ENCODE results near the gene USP48.

The USP48 gene

DNA sequence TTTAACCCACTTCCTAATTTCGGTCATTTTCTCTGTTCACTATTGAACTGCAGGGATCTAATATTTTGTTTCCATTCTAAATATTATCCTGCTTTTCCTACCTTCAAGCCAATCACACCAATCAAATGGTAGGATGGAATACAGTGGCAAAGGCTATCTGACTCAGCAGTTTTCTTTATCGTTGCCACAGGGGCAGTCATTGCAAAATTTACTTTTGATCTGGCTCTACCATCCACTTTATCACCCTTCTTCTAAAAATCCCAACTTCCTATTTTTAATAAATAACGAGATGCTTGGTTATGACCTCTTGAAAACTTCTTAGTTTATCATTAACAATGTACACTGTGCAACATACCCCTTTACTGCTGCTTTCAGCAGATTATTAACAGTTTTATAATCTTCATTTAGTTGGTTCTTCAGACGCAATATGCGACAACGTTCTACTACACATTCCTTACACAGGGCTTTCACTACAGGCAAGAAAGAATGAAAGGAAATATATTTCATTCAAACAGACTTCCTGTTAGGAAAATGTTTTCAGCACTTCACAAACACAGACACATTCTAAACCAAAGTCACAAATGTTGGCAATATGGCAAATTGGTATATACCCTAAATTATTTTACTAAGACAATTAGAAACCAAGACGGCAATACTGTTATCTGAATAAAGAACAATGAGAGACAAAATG lies 61.5 kb downstream of the USP48 start:
- Histone ChIP-seq H2AFZ (ENCODE audit: low read depth, low read length, severe bottlenecking) (no peak overlapping the region), H3K9me3 (ENCODE audit: insufficient read depth, low read length) (no peaks in the 10 kb centered on the region), H3K4me3 (ENCODE audit: insufficient read depth, low read length, poor library complexity, severe bottlenecking) (no peak overlapping the region), H3K27me3 (ENCODE audit: low read length) (no peaks in the 10 kb centered on the region), H3K36me3 (ENCODE audit: low read length) (peaks cover 5% of the 10 kb centered on the region; the same call in 1 of the 2 replicates), H3F3A (ENCODE audit: insufficient read depth) (no peaks in the 10 kb centered on the region), H3K4me2 (ENCODE audit: low read depth, low read length, poor library complexity, severe bottlenecking) (no peak overlapping the region), H3K9ac (ENCODE audit: low read length) (no peak overlapping the region), H3K27ac (ENCODE audit: low read depth, low read length) (no peak overlapping the region), H3K79me2 (ENCODE audit: insufficient read depth, low read length) (no peaks in the 10 kb centered on the region), H4K20me1 (ENCODE audit: low read depth, low read length) (no peaks in the 10 kb centered on the region), H3K9me2 (replicated peaks; ENCODE audit: insufficient read depth, low read length) (no peaks in the 10 kb centered on the region)
- TF ChIP-seq, protein P1, sequence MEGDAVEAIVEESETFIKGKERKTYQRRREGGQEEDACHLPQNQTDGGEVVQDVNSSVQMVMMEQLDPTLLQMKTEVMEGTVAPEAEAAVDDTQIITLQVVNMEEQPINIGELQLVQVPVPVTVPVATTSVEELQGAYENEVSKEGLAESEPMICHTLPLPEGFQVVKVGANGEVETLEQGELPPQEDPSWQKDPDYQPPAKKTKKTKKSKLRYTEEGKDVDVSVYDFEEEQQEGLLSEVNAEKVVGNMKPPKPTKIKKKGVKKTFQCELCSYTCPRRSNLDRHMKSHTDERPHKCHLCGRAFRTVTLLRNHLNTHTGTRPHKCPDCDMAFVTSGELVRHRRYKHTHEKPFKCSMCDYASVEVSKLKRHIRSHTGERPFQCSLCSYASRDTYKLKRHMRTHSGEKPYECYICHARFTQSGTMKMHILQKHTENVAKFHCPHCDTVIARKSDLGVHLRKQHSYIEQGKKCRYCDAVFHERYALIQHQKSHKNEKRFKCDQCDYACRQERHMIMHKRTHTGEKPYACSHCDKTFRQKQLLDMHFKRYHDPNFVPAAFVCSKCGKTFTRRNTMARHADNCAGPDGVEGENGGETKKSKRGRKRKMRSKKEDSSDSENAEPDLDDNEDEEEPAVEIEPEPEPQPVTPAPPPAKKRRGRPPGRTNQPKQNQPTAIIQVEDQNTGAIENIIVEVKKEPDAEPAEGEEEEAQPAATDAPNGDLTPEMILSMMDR (IDR thresholded peaks at IDR 0.05; ENCODE audit: insufficient read depth, low read length, poor library complexity, severe bottlenecking), result no peak
- TF ChIP-seq EZH2phosphoT487 (conservative IDR thresholded peaks at IDR 0.05; ENCODE audit: low read length), result no peak

DNA sequence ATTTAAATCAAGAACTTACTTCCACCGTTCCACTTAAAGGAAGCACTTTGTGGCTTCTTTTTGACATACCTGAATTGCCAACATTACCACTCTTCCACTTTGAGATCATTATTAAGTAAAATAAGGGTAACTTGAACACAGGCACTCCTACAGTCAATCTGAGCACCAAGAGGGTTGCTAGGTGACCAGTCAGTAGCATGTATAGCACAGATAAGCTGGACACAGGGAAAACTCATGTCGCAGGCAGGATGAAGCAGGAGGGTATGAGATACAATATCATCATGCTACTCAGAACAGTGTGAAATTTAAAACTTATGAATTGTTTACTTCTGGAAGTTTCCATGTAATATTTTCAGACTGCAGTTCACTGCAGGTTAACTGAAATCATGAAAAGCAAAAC lies 66.8 kb downstream of the USP48 start:
- Histone ChIP-seq H3K9ac (ENCODE audit: low read length) (no peak overlapping the region), H3K36me3 (ENCODE audit: low read length) (peaks cover 23% of the 10 kb centered on the region; the same call in 1 of the 2 replicates), H3K27ac (ENCODE audit: low read depth, low read length) (no peak overlapping the region)

DNA sequence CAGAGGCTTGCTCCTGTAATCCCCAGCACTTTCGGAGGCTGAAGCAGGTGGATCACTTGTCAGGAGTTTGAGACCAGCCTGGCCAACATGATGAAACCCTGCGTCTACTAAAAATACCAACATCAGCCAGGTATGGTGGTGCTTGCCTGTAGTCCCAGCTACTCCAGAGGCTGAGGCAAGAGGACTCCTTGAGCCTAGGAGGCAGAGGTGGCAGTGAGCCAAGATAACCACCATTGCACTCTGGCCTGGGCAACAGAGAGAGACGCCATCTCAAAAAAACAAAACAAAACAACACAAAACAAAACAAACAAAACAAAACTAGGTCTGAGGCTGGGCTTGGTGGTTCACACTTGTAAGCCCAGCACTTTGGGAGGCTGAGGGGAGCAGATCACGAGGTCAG lies 75.1 kb downstream of the USP48 start:
- Histone ChIP-seq H3K9me3 (ENCODE audit: insufficient read depth, low read length) (no peaks in the 10 kb centered on the region), H3K36me3 (ENCODE audit: low read length) (peaks cover 23% of the 10 kb centered on the region), H4K20me1 (ENCODE audit: low read depth, low read length) (no peaks in the 10 kb centered on the region), H3K4me3 (ENCODE audit: insufficient read depth, low read length, poor library complexity, severe bottlenecking) (no peak overlapping the region), H3F3A (ENCODE audit: insufficient read depth) (no peaks in the 10 kb centered on the region), H3K27me3 (ENCODE audit: low read length) (no peaks in the 10 kb centered on the region), H3K9ac (ENCODE audit: low read length) (no peak overlapping the region), H2AFZ (ENCODE audit: low read depth, low read length, severe bottlenecking) (no peak overlapping the region), H3K79me2 (ENCODE audit: insufficient read depth, low read length) (no peaks in the 10 kb centered on the region), H3K27ac (ENCODE audit: low read depth, low read length) (no peak overlapping the region), H3K4me2 (ENCODE audit: low read depth, low read length, poor library complexity, severe bottlenecking) (no peak overlapping the region), H3K9me2 (replicated peaks; ENCODE audit: insufficient read depth, low read length) (no peaks in the 10 kb centered on the region)
- no peak for TF ChIP-seq EZH2phosphoT487 (conservative IDR thresholded peaks at IDR 0.05; ENCODE audit: low read length)
- TF ChIP-seq, protein P1 (IDR thresholded peaks at IDR 0.05; ENCODE audit: insufficient read depth, low read length, poor library complexity, severe bottlenecking), result no peak

More for the DNA sequence above, 66.8 kb downstream of the USP48 start:
- Histone ChIP-seq H3K4me2 (ENCODE audit: low read depth, low read length, poor library complexity, severe bottlenecking) (no peak overlapping the region), H3K9me3 (ENCODE audit: insufficient read depth, low read length) (no peaks in the 10 kb centered on the region), H3K27me3 (ENCODE audit: low read length) (no peaks in the 10 kb centered on the region), H4K20me1 (ENCODE audit: low read depth, low read length) (no peaks in the 10 kb centered on the region), H3K9me2 (replicated peaks; ENCODE audit: insufficient read depth, low read length) (no peaks in the 10 kb centered on the region), H2AFZ (ENCODE audit: low read depth, low read length, severe bottlenecking) (no peak overlapping the region), H3F3A (ENCODE audit: insufficient read depth) (no peaks in the 10 kb centered on the region), H3K4me3 (ENCODE audit: insufficient read depth, low read length, poor library complexity, severe bottlenecking) (no peak overlapping the region), H3K79me2 (ENCODE audit: insufficient read depth, low read length) (no peaks in the 10 kb centered on the region)
- no peak for TF ChIP-seq EZH2phosphoT487 (conservative IDR thresholded peaks at IDR 0.05; ENCODE audit: low read length)
- TF ChIP-seq, protein P1 (IDR thresholded peaks at IDR 0.05; ENCODE audit: insufficient read depth, low read length, poor library complexity, severe bottlenecking), result no peak
